ENCODE measurements around the gene DIP2C. TPM values are rescaled to one million over a fixed set of nuclear protein-coding genes. Genes with fewer than 3 reads are reported as not detected.
"Not testable (repeated sequence)": the region's sequence is repeated elsewhere in the genome, so short reads cannot be mapped to it uniquely, and the experiment has no call there.

DIP2C gene
- polyA plus RNA-seq, 3 donors, result 0.11 TPM; not detected in 2

GRCh38 chr10:267705-268104 is 421.8 kb downstream of the DIP2C start:
- Histone ChIP-seq H3K79me2 (ENCODE audit: insufficient read depth, low read length) (no peaks in the 10 kb centered on the region), H3K4me3 (replicated peaks in 1 of 3; ENCODE audit: low read depth in 2 of 3, low read length in 3 of 3) (no peak overlapping the region), H3K36me3 (replicated peaks in 1 of 2; ENCODE audit: control insufficient read depth in 1 of 2, insufficient read depth in 2 of 2, low read length in 2 of 2) (no peaks in the 10 kb centered on the region), H3K4me1 (ENCODE audit: control insufficient read depth in 1 of 2, insufficient read depth in 2 of 2, low read length in 2 of 2) (no peaks in the 10 kb centered on the region), H3K4me2 (replicated peaks; ENCODE audit: extremely low read depth, low read length, poor library complexity, severe bottlenecking) (no peak overlapping the region), H2AFZ (ENCODE audit: insufficient read depth, low read depth, low read length, poor library complexity, severe bottlenecking) (no peak overlapping the region), H3K9me3 (replicated peaks in 1 of 2; ENCODE audit: control insufficient read depth in 1 of 2, insufficient read depth in 1 of 2, low read length in 2 of 2) (no peaks in the 10 kb centered on the region), H4K20me1 (ENCODE audit: insufficient read depth, low read length) (no peaks in the 10 kb centered on the region), H3K9ac (ENCODE audit: insufficient read depth, low read length, poor library complexity, severe bottlenecking) (no peak overlapping the region), H3K27me3 (ENCODE audit: control insufficient read depth in 2 of 2, insufficient read depth in 2 of 2, low read length in 2 of 2) (no peaks in the 10 kb centered on the region), H3K27ac (ENCODE audit: low read depth in 1 of 2, low read length in 2 of 2) (no peak overlapping the region)
- intact Hi-C loops (cut with micrococcal nuclease), result no loop called here
- H3K36me3 Mint-ChIP-seq, result no peaks in the 10 kb centered on the region
- no peak for DNase-seq
- H3K27ac Mint-ChIP-seq, result no peak overlapping the region
- H3K9me3 Mint-ChIP-seq, result peaks cover 0 to 5% (median 3%) of the 10 kb centered on the region in 7 donors
- peaks cover 3% of the 10 kb centered on the region for H3K4me1 Mint-ChIP-seq
- peaks cover 0 to 3% (median 2%) of the 10 kb centered on the region in 3 donors for H3K27me3 Mint-ChIP-seq (ENCODE audit: low read depth in 3 of 3)
- 92% methylated on average over 4 of the region's 11 CpGs for WGBS (ENCODE audit: insufficient coverage)
- TF ChIP-seq, protein P1, sequence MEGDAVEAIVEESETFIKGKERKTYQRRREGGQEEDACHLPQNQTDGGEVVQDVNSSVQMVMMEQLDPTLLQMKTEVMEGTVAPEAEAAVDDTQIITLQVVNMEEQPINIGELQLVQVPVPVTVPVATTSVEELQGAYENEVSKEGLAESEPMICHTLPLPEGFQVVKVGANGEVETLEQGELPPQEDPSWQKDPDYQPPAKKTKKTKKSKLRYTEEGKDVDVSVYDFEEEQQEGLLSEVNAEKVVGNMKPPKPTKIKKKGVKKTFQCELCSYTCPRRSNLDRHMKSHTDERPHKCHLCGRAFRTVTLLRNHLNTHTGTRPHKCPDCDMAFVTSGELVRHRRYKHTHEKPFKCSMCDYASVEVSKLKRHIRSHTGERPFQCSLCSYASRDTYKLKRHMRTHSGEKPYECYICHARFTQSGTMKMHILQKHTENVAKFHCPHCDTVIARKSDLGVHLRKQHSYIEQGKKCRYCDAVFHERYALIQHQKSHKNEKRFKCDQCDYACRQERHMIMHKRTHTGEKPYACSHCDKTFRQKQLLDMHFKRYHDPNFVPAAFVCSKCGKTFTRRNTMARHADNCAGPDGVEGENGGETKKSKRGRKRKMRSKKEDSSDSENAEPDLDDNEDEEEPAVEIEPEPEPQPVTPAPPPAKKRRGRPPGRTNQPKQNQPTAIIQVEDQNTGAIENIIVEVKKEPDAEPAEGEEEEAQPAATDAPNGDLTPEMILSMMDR (IDR thresholded peaks at IDR 0.05), result no peak
- no peak overlapping the region for H3K4me3 Mint-ChIP-seq

DNA sequence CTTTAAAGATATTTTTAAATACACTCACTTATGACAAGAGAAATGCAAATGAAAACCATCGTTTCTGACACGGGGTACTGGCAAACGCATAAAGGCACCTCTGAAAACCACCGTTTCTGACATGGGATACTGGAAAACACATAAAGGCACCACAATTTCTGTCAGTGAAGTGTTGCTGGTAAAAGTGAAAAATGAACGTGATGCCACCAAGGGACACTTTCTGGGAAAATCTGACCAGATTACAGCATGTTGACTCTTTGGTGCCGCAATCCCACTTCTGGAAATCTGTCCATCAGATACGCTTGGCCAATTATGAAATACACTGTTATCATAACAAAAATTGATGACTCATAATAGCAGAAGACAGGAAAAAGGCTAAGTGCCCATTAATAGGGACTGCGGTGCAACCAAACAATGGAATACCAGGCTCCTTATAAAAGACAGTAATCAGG is 422.5 kb downstream of the DIP2C start:
- TF ChIP-seq, protein P1 (IDR thresholded peaks at IDR 0.05), result no peak
- H3K4me2 ChIP-seq (replicated peaks; ENCODE audit: extremely low read depth, low read length, poor library complexity, severe bottlenecking), result no peak overlapping the region
- H3K9me3 Mint-ChIP-seq, result peaks cover 0 to 6% (median 3%) of the 10 kb centered on the region in 7 donors

DNA sequence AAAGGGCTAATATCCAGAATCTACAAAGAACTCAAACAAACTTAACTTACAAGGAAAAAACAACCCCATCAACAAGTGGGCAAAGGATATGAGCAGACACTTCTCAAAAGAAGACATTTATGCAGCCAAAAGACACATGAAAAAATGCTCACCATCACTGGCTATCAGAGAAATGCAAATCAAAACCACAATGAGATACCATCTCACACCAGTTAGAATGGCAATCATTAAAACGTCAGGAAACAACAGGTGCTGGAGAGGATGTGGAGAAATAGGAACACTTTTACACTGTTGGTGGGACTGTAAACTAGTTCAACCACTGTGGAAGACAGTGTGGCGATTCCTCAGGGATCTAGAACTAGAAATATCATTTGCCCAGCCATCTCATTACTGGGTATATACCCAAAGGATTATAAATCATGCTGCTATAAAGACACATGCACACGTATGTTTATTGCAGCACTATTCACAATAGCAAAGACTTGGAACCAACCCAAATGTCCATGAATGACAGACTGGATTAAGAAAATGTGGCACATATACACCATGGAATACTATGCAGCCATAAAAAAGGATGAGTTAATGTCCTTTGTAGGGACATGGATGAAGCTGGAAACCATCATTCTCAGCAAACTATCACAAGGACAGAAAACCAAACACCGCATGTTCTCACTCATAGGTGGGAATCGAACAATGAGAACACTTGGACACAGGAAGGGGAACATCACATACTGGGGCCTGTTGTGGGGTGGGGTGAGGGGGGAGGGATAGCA is 423.5 kb downstream of the DIP2C start:
- H3K27ac ChIP-seq (ENCODE audit: low read depth in 1 of 2, low read length in 2 of 2); H3K79me2 ChIP-seq (ENCODE audit: insufficient read depth, low read length); H3K9me3 ChIP-seq (replicated peaks in 1 of 2; ENCODE audit: control insufficient read depth in 1 of 2, insufficient read depth in 1 of 2, low read length in 2 of 2); intact Hi-C loops (cut with micrococcal nuclease); H2AFZ ChIP-seq (ENCODE audit: insufficient read depth, low read depth, low read length, poor library complexity, severe bottlenecking); H3K27ac Mint-ChIP-seq; H3K27me3 ChIP-seq (ENCODE audit: control insufficient read depth in 2 of 2, insufficient read depth in 2 of 2, low read length in 2 of 2); H3K4me1 ChIP-seq (ENCODE audit: control insufficient read depth in 1 of 2, insufficient read depth in 2 of 2, low read length in 2 of 2); H3K4me3 Mint-ChIP-seq; H3K9ac ChIP-seq (ENCODE audit: insufficient read depth, low read length, poor library complexity, severe bottlenecking); H3K27me3 Mint-ChIP-seq (ENCODE audit: low read depth in 3 of 3); H3K4me2 ChIP-seq (replicated peaks; ENCODE audit: extremely low read depth, low read length, poor library complexity, severe bottlenecking); H4K20me1 ChIP-seq (ENCODE audit: insufficient read depth, low read length); DNase-seq; H3K4me3 ChIP-seq (replicated peaks in 1 of 3; ENCODE audit: low read depth in 2 of 3, low read length in 3 of 3); H3K9me3 Mint-ChIP-seq; H3K36me3 Mint-ChIP-seq; H3K36me3 ChIP-seq (replicated peaks in 1 of 2; ENCODE audit: control insufficient read depth in 1 of 2, insufficient read depth in 2 of 2, low read length in 2 of 2): not testable (repeated sequence)
- WGBS (ENCODE audit: insufficient coverage), result no CpG with 5 or more reads among the region's 5 CpGs
- peaks cover 11% of the 10 kb centered on the region for H3K4me1 Mint-ChIP-seq

More for the DNA sequence above, 422.5 kb downstream of the DIP2C start:
- Histone ChIP-seq H2AFZ (ENCODE audit: insufficient read depth, low read depth, low read length, poor library complexity, severe bottlenecking) (no peak overlapping the region), H3K9ac (ENCODE audit: insufficient read depth, low read length, poor library complexity, severe bottlenecking) (no peak overlapping the region), H3K9me3 (replicated peaks in 1 of 2; ENCODE audit: control insufficient read depth in 1 of 2, insufficient read depth in 1 of 2, low read length in 2 of 2) (no peaks in the 10 kb centered on the region), H3K36me3 (replicated peaks in 1 of 2; ENCODE audit: control insufficient read depth in 1 of 2, insufficient read depth in 2 of 2, low read length in 2 of 2) (no peaks in the 10 kb centered on the region), H3K79me2 (ENCODE audit: insufficient read depth, low read length) (no peaks in the 10 kb centered on the region), H3K27me3 (ENCODE audit: control insufficient read depth in 2 of 2, insufficient read depth in 2 of 2, low read length in 2 of 2) (no peaks in the 10 kb centered on the region), H3K27ac (ENCODE audit: low read depth in 1 of 2, low read length in 2 of 2) (no peak overlapping the region), H3K4me1 (ENCODE audit: control insufficient read depth in 1 of 2, insufficient read depth in 2 of 2, low read length in 2 of 2) (no peaks in the 10 kb centered on the region), H3K4me3 (replicated peaks in 1 of 3; ENCODE audit: low read depth in 2 of 3, low read length in 3 of 3) (no peak overlapping the region), H4K20me1 (ENCODE audit: insufficient read depth, low read length) (no peaks in the 10 kb centered on the region)
- 63% methylated on average over 4 of the region's 8 CpGs for WGBS (ENCODE audit: insufficient coverage)
- Mint-ChIP-seq H3K4me3 (no peak overlapping the region), H3K4me1 (peaks cover 3% of the 10 kb centered on the region), H3K36me3 (no peaks in the 10 kb centered on the region), H3K27ac (no peak overlapping the region), H3K27me3 (ENCODE audit: low read depth in 3 of 3) (peaks cover 0 to 3% (median 2%) of the 10 kb centered on the region in 3 donors)
- intact Hi-C loops (cut with micrococcal nuclease), result no loop called here
- DNase-seq, result no peak

Data from CD14-positive monocyte (primary cell).